ENCODE results near the gene ERO1A.

Gene ERO1A

GRCh38 chr14:52607061-52607460, 88.3 kb downstream of the ERO1A start:
- DNase-seq (ENCODE audit: low read depth in 2 of 2) = no peak

GRCh38 chr14:52602131-52602530, 93.2 kb downstream of the ERO1A start:
- no peak for DNase-seq (ENCODE audit: low read depth in 2 of 2)

- no peak for DNase-seq (ENCODE audit: low read depth in 2 of 2)
These were observed 95.4 kb downstream of the ERO1A start for GRCh38 chr14:52599974-52600373.

- DNase-seq (ENCODE audit: low read depth in 2 of 2) = no peak
These were observed 96.8 kb downstream of the ERO1A start for GRCh38 chr14:52598568-52598967.

GRCh38 chr14:52596861-52597260, 98.5 kb downstream of the ERO1A start:
- DNase-seq (ENCODE audit: low read depth in 2 of 2) = no peak

- DNase-seq (ENCODE audit: low read depth in 2 of 2) = no peak
These were observed 99.0 kb downstream of the ERO1A start for GRCh38 chr14:52596320-52596719.

- no peak for DNase-seq (ENCODE audit: low read depth in 2 of 2)
These were observed 105.0 kb downstream of the ERO1A start for GRCh38 chr14:52590318-52590717.

Measured in stimulated activated CD8-positive, alpha-beta memory T cell treated with anti-CD3 and anti-CD28 coated beads, Interleukin-2, amount 100 ng/mL, for 1 hour (primary cell).